Iris pigment epithelial cell (primary cell): Measurements from ENCODE around the gene SPOPL.
A peak's percentile ranks its signal among the peaks of the same experiment; 100 is the strongest.
"Not testable (repeated sequence)": the region's sequence is repeated elsewhere in the genome, so short reads cannot be mapped to it uniquely, and the experiment has no call there.

Experiments used
- DNase-seq: peaks from one replicate; pipeline ENCODE4 v3.0.0-alpha.2; 2011; ENCODE audit warnings: low read depth

The SPOPL gene

GRCh38 chr2:138501425-138502254 is at the start of gene SPOPL:
TSS of gene SPOPL (plus strand) at chr2:138501770. CDS start at chr2:138550217, 48,447 bp downstream.
- DNase-seq, result peak; percentile 85

- DNase-seq, result no peak
Measured at GRCh38 chr2:138452324-138452723, 49.2 kb upstream of the SPOPL start.

- DNase-seq, result no peak
Measured at GRCh38 chr2:138453815-138454214, 47.8 kb upstream of the SPOPL start.

- no peak for DNase-seq
Measured at GRCh38 chr2:138454761-138455160, 46.8 kb upstream of the SPOPL start.

- no peak for DNase-seq
Measured at GRCh38 chr2:138455275-138455674, 46.3 kb upstream of the SPOPL start.

- no peak for DNase-seq
Measured at GRCh38 chr2:138455691-138456090, 45.9 kb upstream of the SPOPL start.

- DNase-seq, result not testable (repeated sequence)
Measured at GRCh38 chr2:138462689-138463088, 38.9 kb upstream of the SPOPL start.

GRCh38 chr2:138468617-138469016 is 33.0 kb upstream of the SPOPL start:
- no peak for DNase-seq

GRCh38 chr2:138469411-138469810 is 32.2 kb upstream of the SPOPL start:
- DNase-seq, result no peak

- no peak for DNase-seq
Measured at GRCh38 chr2:138470941-138471340, 30.6 kb upstream of the SPOPL start.

GRCh38 chr2:138474100-138474825 is 27.3 kb upstream of the SPOPL start:
- no peak for DNase-seq

- peak; percentile 7 for DNase-seq
Measured at GRCh38 chr2:138475277-138475776, 26.2 kb upstream of the SPOPL start.

- DNase-seq, result no peak
Measured at GRCh38 chr2:138476186-138476585, 25.4 kb upstream of the SPOPL start.

GRCh38 chr2:138476940-138477339 is 24.6 kb upstream of the SPOPL start:
- DNase-seq, result no peak

GRCh38 chr2:138482796-138483195 is 18.8 kb upstream of the SPOPL start:
- DNase-seq, result not testable (repeated sequence)

- no peak for DNase-seq
Measured at GRCh38 chr2:138485019-138485418, 16.6 kb upstream of the SPOPL start.

- no peak for DNase-seq
Measured at GRCh38 chr2:138486363-138487198, 15.0 kb upstream of the SPOPL start.

- DNase-seq, result no peak
Measured at GRCh38 chr2:138490673-138491494, 10.7 kb upstream of the SPOPL start.

GRCh38 chr2:138491495-138491862 is 10.1 kb upstream of the SPOPL start:
- no peak for DNase-seq

GRCh38 chr2:138492160-138492559 is 9.4 kb upstream of the SPOPL start:
- DNase-seq, result no peak

GRCh38 chr2:138493334-138493733 is 8.2 kb upstream of the SPOPL start:
- DNase-seq, result no peak
